Measurements from ENCODE around the gene PRXL2A.
"Not testable (repeated sequence)": the region's sequence is repeated elsewhere in the genome, so short reads cannot be mapped to it uniquely, and the experiment has no call there.

The PRXL2A gene

DNA sequence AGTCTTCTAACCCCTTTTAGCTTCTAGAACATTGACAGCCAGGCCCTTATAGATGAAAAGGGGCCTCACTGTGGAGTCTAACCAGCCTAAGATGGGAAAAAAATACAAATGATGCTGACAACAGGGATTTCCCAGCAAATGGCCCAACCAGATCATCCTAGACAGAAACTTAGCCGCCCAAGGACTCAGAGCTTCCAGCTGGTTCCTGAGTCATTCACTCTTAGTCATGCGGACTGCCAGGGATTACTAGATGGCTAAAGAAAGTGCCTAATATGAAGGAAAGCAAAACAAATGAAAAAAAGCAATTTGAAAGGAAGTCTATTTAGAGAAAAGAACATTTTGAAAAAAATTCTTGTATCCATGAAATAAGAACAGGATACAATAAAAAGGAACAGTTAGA, 69.5 kb downstream of the PRXL2A start:
- DNase-seq = peak; percentile 94

DNA sequence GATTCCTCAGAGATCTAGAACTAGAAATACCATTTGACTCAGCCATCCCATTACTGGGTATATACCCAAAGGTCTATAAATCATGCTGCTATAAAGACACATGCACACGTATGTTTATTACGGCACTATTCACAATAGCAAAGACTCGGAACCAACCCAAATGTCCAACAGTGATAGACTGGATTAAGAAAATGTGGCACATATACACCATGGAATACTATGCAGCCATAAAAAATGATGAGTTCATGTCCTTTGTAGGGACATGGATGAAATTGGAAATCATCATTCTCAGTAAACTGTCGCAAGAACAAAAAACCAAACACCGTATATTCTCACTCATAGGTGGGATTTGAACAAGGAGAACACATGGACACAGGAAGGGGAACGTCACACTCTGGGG, 72.0 kb downstream of the PRXL2A start:
- DNase-seq = not testable (repeated sequence)

DNA sequence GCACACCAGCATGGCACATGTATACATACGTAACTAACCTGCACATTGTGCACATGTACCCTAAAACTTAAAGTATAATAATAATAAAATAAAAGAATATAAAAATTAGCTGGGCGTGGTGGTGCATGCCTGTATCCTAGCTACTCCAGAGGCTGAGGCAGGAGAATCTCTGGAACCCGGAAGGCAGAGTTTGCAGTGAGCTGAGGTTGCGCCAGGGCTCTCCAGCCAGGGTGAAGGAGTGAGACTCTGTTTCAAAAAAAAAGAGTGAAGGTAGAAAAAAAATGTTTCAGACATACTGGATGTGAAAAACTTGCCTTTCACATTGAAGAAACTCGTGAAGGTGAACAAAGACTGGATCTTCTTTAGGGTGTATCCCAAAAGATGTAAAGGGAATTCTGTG, 72.5 kb downstream of the PRXL2A start:
- DNase-seq = no peak

DNA sequence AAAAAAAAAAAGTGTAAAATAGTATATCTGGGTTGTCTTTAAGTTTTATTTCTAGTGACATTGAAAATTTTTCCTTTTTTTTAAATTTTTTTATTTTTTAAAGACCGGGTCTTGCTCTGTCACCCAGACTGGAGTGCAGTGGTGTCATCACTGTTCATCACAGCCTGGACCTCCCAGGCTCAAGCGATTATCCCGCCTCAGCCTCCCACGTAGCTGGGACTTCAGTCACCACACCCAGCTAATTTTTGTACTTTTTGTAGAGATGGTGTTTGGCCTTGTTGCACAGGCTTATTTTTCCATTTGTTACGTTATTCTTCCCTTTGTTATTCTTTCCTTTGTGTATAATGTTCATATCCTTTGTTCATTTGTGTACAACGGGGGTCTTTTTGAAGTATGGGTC, 75.9 kb downstream of the PRXL2A start:
- DNase-seq = peak; percentile 57

DNA sequence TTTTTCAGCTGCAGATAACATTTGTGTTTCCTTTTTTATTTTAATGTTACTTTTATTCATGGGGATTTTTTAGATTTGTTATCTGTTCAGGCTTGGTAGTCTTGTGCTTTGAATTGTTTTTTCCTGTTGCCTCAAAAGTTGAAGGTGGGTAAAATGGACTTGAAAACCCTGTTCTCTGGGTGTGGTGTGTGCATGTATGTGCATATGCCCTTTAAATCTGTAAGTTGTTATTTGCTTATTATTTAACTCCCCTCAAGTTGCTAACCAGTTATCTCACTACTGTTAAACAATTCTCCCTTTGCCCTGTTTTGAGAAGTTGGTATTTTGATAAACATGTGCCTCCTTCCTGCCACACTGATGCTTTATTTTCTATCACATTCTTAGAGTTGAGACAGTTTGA, 76.3 kb downstream of the PRXL2A start:
- no peak for DNase-seq

DNA sequence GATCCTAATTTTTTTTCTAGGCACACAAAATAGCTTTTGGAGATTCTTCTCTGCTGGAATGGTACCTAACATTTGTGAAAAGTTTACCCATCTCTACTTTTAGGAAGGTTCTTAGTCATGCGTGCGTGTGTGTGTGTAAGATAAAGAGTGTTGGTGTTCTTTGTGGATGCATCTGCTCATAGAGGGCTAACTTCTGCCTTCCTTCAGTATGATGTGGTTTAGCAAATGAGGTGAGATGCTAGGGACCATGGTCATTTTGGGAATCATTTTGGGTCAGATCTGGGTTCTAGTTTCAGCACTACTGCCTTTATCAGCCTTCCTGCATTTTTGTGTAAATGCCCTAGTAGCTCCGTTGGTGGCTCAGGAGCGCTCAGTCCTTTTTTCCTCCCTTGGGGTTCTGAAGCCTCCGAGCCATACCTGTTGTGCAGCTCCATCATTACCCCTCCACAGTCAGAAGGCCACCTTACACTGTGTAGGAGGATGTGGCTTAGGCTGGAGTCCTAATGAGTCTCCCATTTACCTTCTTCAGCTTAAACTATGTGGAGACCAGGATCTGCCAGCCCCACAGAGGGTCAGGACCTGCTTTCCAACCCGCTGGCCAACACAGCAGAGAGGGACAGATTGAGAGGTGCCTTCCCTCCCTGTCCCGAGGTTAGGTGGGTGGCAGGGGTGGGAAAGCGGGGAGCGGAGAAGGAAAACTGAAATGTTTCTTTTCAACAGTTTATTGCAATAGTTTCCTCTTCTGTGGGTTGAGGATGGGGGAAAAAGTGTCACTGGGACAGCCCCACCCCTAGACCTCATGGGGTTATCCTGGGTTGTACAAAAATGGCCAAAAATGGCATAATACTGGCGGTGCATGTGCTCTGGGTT, 77.0 kb downstream of the PRXL2A start:
- peak; percentile 89 for DNase-seq

DNA sequence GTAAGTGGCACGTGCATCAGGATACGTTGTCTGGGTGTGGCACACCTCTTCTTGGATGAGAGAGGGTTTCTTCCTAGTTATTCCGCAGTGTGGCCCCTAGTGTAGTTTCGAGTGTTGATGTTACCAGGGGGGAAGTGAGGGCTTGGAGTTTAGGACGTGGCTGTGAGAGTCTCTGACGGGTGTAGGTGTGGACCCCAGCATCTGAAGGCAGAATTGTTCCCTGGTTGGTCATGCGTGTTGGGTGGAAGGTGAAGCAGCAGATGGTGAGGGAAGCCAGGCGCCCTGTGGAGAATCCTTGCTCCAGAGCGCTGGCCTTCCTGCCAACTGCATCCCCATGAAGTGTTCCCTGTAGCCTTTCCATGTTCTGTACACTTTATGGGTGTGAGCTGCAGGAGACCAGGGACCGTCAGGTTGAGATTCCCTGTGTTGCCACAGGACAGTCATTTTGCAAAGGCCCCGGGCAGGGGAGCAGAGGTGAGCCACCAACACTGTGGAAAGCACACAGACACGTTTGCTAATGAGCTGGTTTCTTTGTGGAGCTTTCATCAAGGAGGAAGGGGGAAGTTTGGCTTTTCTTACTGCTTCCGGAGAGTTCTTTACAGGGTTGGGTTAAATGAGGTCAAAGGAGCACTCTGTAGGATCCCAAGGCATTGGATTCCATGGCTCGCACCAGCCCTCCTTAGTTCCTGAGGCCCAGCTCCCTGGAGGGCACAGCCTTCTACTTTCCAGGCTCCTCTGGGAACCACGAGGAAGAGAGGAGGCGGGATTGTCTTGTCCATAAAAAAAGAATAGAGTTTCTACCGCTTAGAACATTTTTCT, 77.8 kb downstream of the PRXL2A start:
- DNase-seq = peak; percentile 67

Data from suppressor macrophage treated with lipopolysaccharide for 4 hours (primary cell).